T-helper 9 cell (primary cell): ENCODE measurements around the gene SLC9A6.

Experiments used
- DNase-seq: peaks from one replicate; pipeline ENCODE4 v3.0.0-alpha.2; 2020
- total RNA-seq, 2 donors: gene quantifications; one replicate each; lab custom pipeline; 2026; lab: John Stamatoyannopoulos, UW

SLC9A6 gene
- 56.5 to 71.2 reads per million in 2 donors for total RNA-seq

- DNase-seq = peak; percentile 60
These were observed at the start of gene SLC9A6 for GRCh38 chrX:135985157-135985972. SLC9A6 (plus strand) TSS chrX:135985435; CDS start chrX:135985659, 224 bp downstream.

GRCh38 chrX:135944486-135944885 is 40.7 kb upstream of the SLC9A6 start:
- no peak for DNase-seq

GRCh38 chrX:135951291-135951690 is 33.9 kb upstream of the SLC9A6 start:
- DNase-seq = no peak

- DNase-seq = no peak
These were observed 12.1 kb upstream of the SLC9A6 start for GRCh38 chrX:135973025-135973547.

- peak; percentile 74 for DNase-seq
These were observed 11.5 kb upstream of the SLC9A6 start, which contains the start of gene MMGT1 for GRCh38 chrX:135973548-135974278. MMGT1 (minus strand) TSS chrX:135973988; CDS start chrX:135973675, 313 bp downstream.

GRCh38 chrX:135974279-135974856 is 10.9 kb upstream of the SLC9A6 start:
- no peak for DNase-seq

- no peak for DNase-seq
These were observed 9.8 kb upstream of the SLC9A6 start for GRCh38 chrX:135975421-135975820.

GRCh38 chrX:135977611-135978010 is 7.6 kb upstream of the SLC9A6 start:
- no peak for DNase-seq

- DNase-seq = no peak
These were observed 4.2 kb upstream of the SLC9A6 start for GRCh38 chrX:135981010-135981409.

- DNase-seq = no peak
These were observed 3.6 kb upstream of the SLC9A6 start for GRCh38 chrX:135981668-135982067.

GRCh38 chrX:135982860-135983259 is 2.4 kb upstream of the SLC9A6 start:
- no peak for DNase-seq

- no peak for DNase-seq
These were observed 979 bp upstream of the SLC9A6 start for GRCh38 chrX:135984256-135984655.

GRCh38 chrX:135984791-135985156 is 461 bp upstream of the SLC9A6 start:
- no peak for DNase-seq

- DNase-seq = no peak
These were observed 707 bp downstream of the SLC9A6 start for GRCh38 chrX:135985973-135986310.

GRCh38 chrX:135988245-135988644 is 3.0 kb downstream of the SLC9A6 start:
- no peak for DNase-seq

- no peak for DNase-seq
These were observed 29.8 kb downstream of the SLC9A6 start for GRCh38 chrX:136015016-136015415.

- DNase-seq = no peak
These were observed 31.6 kb downstream of the SLC9A6 start for GRCh38 chrX:136016881-136017280.

- no peak for DNase-seq
These were observed 34.0 kb downstream of the SLC9A6 start for GRCh38 chrX:136019226-136019625.

GRCh38 chrX:136021160-136021559 is 35.9 kb downstream of the SLC9A6 start:
- no peak for DNase-seq

GRCh38 chrX:136021903-136022302 is 36.7 kb downstream of the SLC9A6 start:
- no peak for DNase-seq

GRCh38 chrX:136025091-136025490 is 39.9 kb downstream of the SLC9A6 start:
- no peak for DNase-seq

- DNase-seq = no peak
These were observed 43.2 kb downstream of the SLC9A6 start for GRCh38 chrX:136028383-136028984.

- DNase-seq = no peak
These were observed 44.5 kb downstream of the SLC9A6 start for GRCh38 chrX:136029766-136030165.
